IMR-90 (cell line): ENCODE results near the gene ABHD12. TPM values are rescaled to one million over a fixed set of nuclear protein-coding genes. Genes with fewer than 3 reads are reported as not detected.

ENCODE experiments used
- ATAC-seq: fragments of 200-7000 bp; cut with Tn5 transposase; 2 replicates; pipeline ENCODE4 v1.9.1; 2020; ENCODE audit warnings: low read depth, mild to moderate bottlenecking, moderate library complexity
- BruUV-seq: library from RNA; stranded (reverse); fragments of 400-500 nt; replicated peaks from 2 replicates; lab custom pipeline; 2021; lab: Mats Ljungman, UMichigan
- CTCF ChIA-PET: fragments of 300-600 bp; formaldehyde crosslinking; extraction: SDS; loops from one replicate; lab custom pipeline; 2021; ENCODE audit warnings: antibody characterized with exemption; lab: Yijun Ruan, JAX
- POLR2A ChIA-PET: fragments of 300-600 bp; sonication (Branson Sonifier 250); formaldehyde crosslinking; loops from one replicate; lab custom pipeline; 2022; ENCODE audit warnings: antibody characterized with exemption; ENCODE audit not compliant: unreplicated experiment; lab: Charles Lee
- DNase-seq: peaks from one replicate; pipeline ENCODE4 v3.0.0; 2013
- H2AFZ ChIP-seq: replicated peaks from 2 replicates; pipeline ENCODE3; 2013; ENCODE audit warnings: low read length, mild to moderate bottlenecking; ENCODE audit not compliant: poor library complexity
- H2AK5ac ChIP-seq: 2 replicates; pipeline ENCODE4 v1.6.1; 2013; ENCODE audit warnings: low read depth, low read length, inconsistent platforms
- H2AK9ac ChIP-seq: replicated peaks from 2 replicates; pipeline ENCODE3; 2013; ENCODE audit warnings: mild to moderate bottlenecking, low read depth, low read length, moderate library complexity; ENCODE audit not compliant: poor library complexity
- H2BK120ac ChIP-seq: 2 replicates; pipeline ENCODE4 v1.6.1; 2013; ENCODE audit warnings: low read depth, low read length, inconsistent platforms
- H2BK15ac ChIP-seq: 3 replicates; pipeline ENCODE4 v1.6.1; 2013; ENCODE audit warnings: low read depth, low read length, inconsistent platforms
- H2BK20ac ChIP-seq: 2 replicates; pipeline ENCODE4 v1.6.1; 2013; ENCODE audit warnings: low read depth, mild to moderate bottlenecking, inconsistent platforms, low read length, moderate library complexity
- H2BK5ac ChIP-seq: 2 replicates; pipeline ENCODE4 v1.6.1; 2013; ENCODE audit warnings: mild to moderate bottlenecking, low read depth, low read length, inconsistent platforms; ENCODE audit not compliant: poor library complexity, severe bottlenecking
- H3K14ac ChIP-seq: replicated peaks from 2 replicates; pipeline ENCODE4 v1.6.1; 2013; ENCODE audit warnings: low read depth, low read length, inconsistent platforms
- H3K18ac ChIP-seq: 2 replicates; pipeline ENCODE4 v1.6.1; 2013; ENCODE audit warnings: low read depth, low read length, control low read depth
- H3K23ac ChIP-seq: 2 replicates; pipeline ENCODE4 v1.6.1; 2013; ENCODE audit warnings: low read depth, low read length, inconsistent platforms
- H3K27ac ChIP-seq: 2 replicates; pipeline ENCODE4 v1.5.1; 2013; ENCODE audit warnings: mild to moderate bottlenecking, control low read depth, low read length; ENCODE audit not compliant: insufficient read depth
- H3K27me3 ChIP-seq: 2 replicates; pipeline ENCODE4 v1.6.1; 2013; ENCODE audit warnings: low read length; ENCODE audit not compliant: control insufficient read depth, insufficient read depth
- H3K36me3 ChIP-seq: 2 replicates; pipeline ENCODE4 v1.6.1; 2013; ENCODE audit warnings: low read length, mixed read lengths; ENCODE audit not compliant: control insufficient read depth, insufficient read depth
- H3K4ac ChIP-seq: 2 replicates; pipeline ENCODE4 v1.6.1; 2013; ENCODE audit warnings: low read depth, low read length, inconsistent platforms
- H3K4me1 ChIP-seq: 2 replicates; pipeline ENCODE4 v1.6.1; 2013; ENCODE audit warnings: low read length, mixed read lengths; ENCODE audit not compliant: control insufficient read depth, insufficient read depth
- H3K4me2 ChIP-seq: 2 replicates; pipeline ENCODE4 v1.6.1; 2013; ENCODE audit warnings: low read depth, mild to moderate bottlenecking, control low read depth, low read length, moderate library complexity
- H3K4me3 ChIP-seq: 2 replicates; pipeline ENCODE4 v1.5.1; 2013; ENCODE audit warnings: low read depth, mild to moderate bottlenecking, control low read depth, low read length, moderate library complexity; ENCODE audit not compliant: insufficient read depth
- H3K56ac ChIP-seq: 2 replicates; pipeline ENCODE4 v1.6.1; 2013; ENCODE audit warnings: low read length, inconsistent platforms; ENCODE audit not compliant: insufficient read depth; ENCODE audit errors: extremely low read depth
- H3K79me1 ChIP-seq, 2 experiments: 2 replicates each; pipeline ENCODE4 v1.6.1; 2013; ENCODE audit warnings: low read length in 2 of 2, inconsistent platforms in 1 of 2, low read depth in 1 of 2
- H3K9ac ChIP-seq: 2 replicates; pipeline ENCODE4 v1.6.1; 2013; ENCODE audit warnings: low read depth, low read length, control low read depth
- H3K9me1 ChIP-seq: 2 replicates; pipeline ENCODE4 v1.6.1; 2013; ENCODE audit warnings: low read length, inconsistent platforms; ENCODE audit not compliant: insufficient read depth
- H3K9me3 ChIP-seq: 2 replicates; pipeline ENCODE4 v1.6.1; 2013; ENCODE audit warnings: low read length; ENCODE audit not compliant: control insufficient read depth, insufficient read depth
- H4K20me1 ChIP-seq: 2 replicates; pipeline ENCODE4 v1.6.1; 2013; ENCODE audit warnings: low read length, inconsistent platforms; ENCODE audit not compliant: insufficient read depth
- H4K5ac ChIP-seq: 2 replicates; pipeline ENCODE4 v1.6.1; 2013; ENCODE audit warnings: mild to moderate bottlenecking, low read depth, low read length, control low read depth
- H4K8ac ChIP-seq, 2 experiments: 2 replicates each; pipeline ENCODE4 v1.6.1; 2013; ENCODE audit warnings: low read depth in 2 of 2, low read length in 2 of 2, control low read depth in 1 of 2, inconsistent platforms in 1 of 2
- H4K91ac ChIP-seq: 2 replicates; pipeline ENCODE4 v1.6.1; 2013; ENCODE audit warnings: low read depth, low read length, inconsistent platforms; ENCODE audit not compliant: insufficient read depth
- CEBPB ChIP-seq: IDR thresholded peaks from 2 replicates; pipeline ENCODE4 v1.6.1; 2012; ENCODE audit warnings: low read depth, low read length, improper control_type of control experiment
- CHD1 ChIP-seq: IDR thresholded peaks from 2 replicates; pipeline ENCODE4 v1.6.1; 2012; ENCODE audit warnings: low read depth, low read length, improper control_type of control experiment
- CTCF ChIP-seq: conservative IDR thresholded peaks from 2 replicates; pipeline ENCODE4 v1.5.1; 2012; ENCODE audit warnings: mild to moderate bottlenecking, low read depth, low read length, improper control_type of control experiment
- ELK1 ChIP-seq: fragments of 150-350 bp; IDR thresholded peaks from 2 replicates; pipeline ENCODE4 v1.6.1; 2016; ENCODE audit warnings: low read depth, mild to moderate bottlenecking, low read length, moderate library complexity, borderline replicate concordance
- FOS ChIP-seq: fragments of 150-350 bp; IDR thresholded peaks from 2 replicates; pipeline ENCODE4 v1.6.1; 2016; ENCODE audit warnings: low read depth, low read length
- MAFK ChIP-seq: IDR thresholded peaks from 2 replicates; pipeline ENCODE4 v1.6.1; 2012; ENCODE audit warnings: low read depth, low read length, improper control_type of control experiment
- MAZ ChIP-seq: IDR thresholded peaks from 2 replicates; pipeline ENCODE4 v1.6.1; 2012; ENCODE audit warnings: low read depth, mild to moderate bottlenecking, low read length, improper control_type of control experiment, moderate library complexity, borderline replicate concordance
- MXI1 ChIP-seq: IDR thresholded peaks from 2 replicates; pipeline ENCODE4 v1.6.1; 2012; ENCODE audit warnings: low read depth, mild to moderate bottlenecking, low read length, moderate library complexity, borderline replicate concordance
- NFE2L2 ChIP-seq: fragments of 150-350 bp; IDR thresholded peaks from 2 replicates; pipeline ENCODE4 v1.6.1; 2016; ENCODE audit warnings: low read depth, mild to moderate bottlenecking, low read length
- POLR2A ChIP-seq: IDR thresholded peaks from 2 replicates; pipeline ENCODE4 v1.6.1; 2012; ENCODE audit warnings: mild to moderate bottlenecking, low read depth, low read length
- RAD21 ChIP-seq: IDR thresholded peaks from 2 replicates; pipeline ENCODE4 v1.6.1; 2012; ENCODE audit warnings: low read length, improper control_type of control experiment
- SMC3 ChIP-seq: fragments of 150-350 bp; IDR thresholded peaks from 2 replicates; pipeline ENCODE4 v1.6.1; 2016; ENCODE audit warnings: low read depth, mild to moderate bottlenecking, antibody characterized with exemption, low read length, moderate library complexity
- USF2 ChIP-seq: fragments of 150-350 bp; IDR thresholded peaks from 2 replicates; pipeline ENCODE4 v1.6.1; 2017; ENCODE audit warnings: mild to moderate bottlenecking, antibody characterized with exemption, low read length, low read depth
- WGBS, 2 experiments: methylation state at CpG; one replicate each; pipeline versions ENCODE4 v1.1.5 to v1.1.7; 2013; ENCODE audit warnings: missing lambda C conversion rate in 2 of 2; ENCODE audit not compliant: insufficient read length in 1 of 2; ENCODE audit errors: extremely low coverage in 2 of 2; 5-methylcytosine and 5-hydroxymethylcytosine counted together
- dilution Hi-C: fragments of 300-500 bp; cut with HindIII; formaldehyde crosslinking; loops from one replicate; pipeline ENCODE4 v1.14.3; 2018; ENCODE audit warnings: low sequenced_read_pairs; ENCODE audit not compliant: unreplicated experiment
- in situ Hi-C: fragments of 300-500 bp; cut with MboI; formaldehyde crosslinking; loops from 3 replicates; pipeline ENCODE4 v1.14.3; 2019; ENCODE audit warnings: low sequenced_read_pairs, inconsistent platforms, mixed read lengths
- intact Hi-C: fragments of 100-400 bp; cut with micrococcal nuclease; formaldehyde crosslinking; loops from 2 replicates; pipeline ENCODE4 v1.10.0; 2022
- polyA plus RNA-seq, 3 experiments: library from polyadenylated mRNA; depleted of rRNA; stranded (reverse); fragments of >200 nt; gene quantifications; 2 replicates each; pipeline ENCODE4 v1.2.3, GENCODE V29; 2012; ENCODE audit warnings: low replicate concordance in 1 of 3
- total RNA-seq: library from RNA; depleted of rRNA; stranded (reverse); fragments of >200 nt; gene quantifications from 2 replicates; pipeline ENCODE4 v1.2.3, GENCODE V29; 2012

The ABHD12 gene
- total and polyA plus RNA-seq, 2 of the 4 experiments (the other 2 are of a cell fraction): 80.7 to 108 TPM

- TF ChIP-seq USF2: no peak
- no peak for TF ChIP-seq CHD1
Observed at GRCh38 chr20:25353353-25353746, 37.3 kb downstream of the ABHD12 start (continued).

GRCh38 chr20:25352746-25353145 is 37.9 kb downstream of the ABHD12 start:
- ChIA-PET CTCF (interaction anchor here (0.6 to 1.0 kb wide), 2 partner anchors 14 to 197 kb away, joined by 3 to 6 read pairs; no protein-coding TSS in a partner anchor), POLR2A (interaction anchor here (0.7 kb wide), 1 partner anchor 43 kb away, joined by 3 read pairs; no protein-coding TSS in a partner anchor)
- TF ChIP-seq CHD1 (no peak), MAZ (no peak), CEBPB (no peak), RAD21 (no peak), USF2 (no peak), NFE2L2 (no peak), ELK1 (no peak), MXI1 (no peak), MAFK (no peak), SMC3 (no peak), CTCF (no peak), FOS (no peak), POLR2A (no peak)

More at GRCh38 chr20:25352746-25353145, 37.9 kb downstream of the ABHD12 start:
- dilution Hi-C loops: no loop called here
- H2AK5ac ChIP-seq: no peak overlapping the region
- H3K14ac ChIP-seq: no peak overlapping the region
- no peak overlapping the region for H3K56ac ChIP-seq
- H2BK20ac ChIP-seq: no peak overlapping the region
- H2AFZ ChIP-seq: no peak overlapping the region
- H4K5ac ChIP-seq: no peak overlapping the region
- peaks cover 33 to 62% of the 10 kb centered on the region in 2 experiments for H3K79me1 ChIP-seq
- no peak overlapping the region for H3K18ac ChIP-seq
- H3K9me1 ChIP-seq: peaks cover 18% of the 10 kb centered on the region
- no peaks in the 10 kb centered on the region for H3K9me3 ChIP-seq
- H4K91ac ChIP-seq: no peak overlapping the region
- H4K20me1 ChIP-seq: peaks cover 21% of the 10 kb centered on the region
- H4K8ac ChIP-seq: no peak overlapping the region
- peaks cover 21% of the 10 kb centered on the region for H3K4me1 ChIP-seq
- no peak overlapping the region for H3K27ac ChIP-seq
- H2AK9ac ChIP-seq: no peak overlapping the region
- H2BK15ac ChIP-seq: no peak overlapping the region
- no peak for ATAC-seq
- no peaks in the 10 kb centered on the region for H3K27me3 ChIP-seq
- BruUV-seq: no TSS peak
- no peak overlapping the region for H2BK5ac ChIP-seq
- H3K36me3 ChIP-seq: no peaks in the 10 kb centered on the region
- in situ Hi-C loops: no loop called here
- no peak overlapping the region for H3K4ac ChIP-seq
- H3K4me2 ChIP-seq: no peak overlapping the region
- H3K4me3 ChIP-seq: no peak overlapping the region
- WGBS, 2 experiments: no CpG with 5 or more reads among the region's 3 CpGs
- H3K23ac ChIP-seq: no peak overlapping the region
- H2BK120ac ChIP-seq: no peak overlapping the region
- intact Hi-C loops: no loop called here
- no peak for DNase-seq
- no peak overlapping the region for H3K9ac ChIP-seq
